LNCAP (cell line): ENCODE data around the gene TMEM51.

Source experiments
- TF ChIP-seq, protein P1 (sequence below): fragments of 450-650 bp; IDR thresholded peaks from 2 replicates; pipeline ENCODE4 v1.5.1; 2017; ENCODE audit warnings: mild to moderate bottlenecking

Gene TMEM51, protein sequence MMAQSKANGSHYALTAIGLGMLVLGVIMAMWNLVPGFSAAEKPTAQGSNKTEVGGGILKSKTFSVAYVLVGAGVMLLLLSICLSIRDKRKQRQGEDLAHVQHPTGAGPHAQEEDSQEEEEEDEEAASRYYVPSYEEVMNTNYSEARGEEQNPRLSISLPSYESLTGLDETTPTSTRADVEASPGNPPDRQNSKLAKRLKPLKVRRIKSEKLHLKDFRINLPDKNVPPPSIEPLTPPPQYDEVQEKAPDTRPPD

GRCh38 chr1:15153184-15153841 is at the start of gene TMEM51:
TSS of gene TMEM51 (plus strand) at chr1:15153747. CDS start at chr1:15215088, 61,341 bp downstream.
- TF ChIP-seq, protein P1, sequence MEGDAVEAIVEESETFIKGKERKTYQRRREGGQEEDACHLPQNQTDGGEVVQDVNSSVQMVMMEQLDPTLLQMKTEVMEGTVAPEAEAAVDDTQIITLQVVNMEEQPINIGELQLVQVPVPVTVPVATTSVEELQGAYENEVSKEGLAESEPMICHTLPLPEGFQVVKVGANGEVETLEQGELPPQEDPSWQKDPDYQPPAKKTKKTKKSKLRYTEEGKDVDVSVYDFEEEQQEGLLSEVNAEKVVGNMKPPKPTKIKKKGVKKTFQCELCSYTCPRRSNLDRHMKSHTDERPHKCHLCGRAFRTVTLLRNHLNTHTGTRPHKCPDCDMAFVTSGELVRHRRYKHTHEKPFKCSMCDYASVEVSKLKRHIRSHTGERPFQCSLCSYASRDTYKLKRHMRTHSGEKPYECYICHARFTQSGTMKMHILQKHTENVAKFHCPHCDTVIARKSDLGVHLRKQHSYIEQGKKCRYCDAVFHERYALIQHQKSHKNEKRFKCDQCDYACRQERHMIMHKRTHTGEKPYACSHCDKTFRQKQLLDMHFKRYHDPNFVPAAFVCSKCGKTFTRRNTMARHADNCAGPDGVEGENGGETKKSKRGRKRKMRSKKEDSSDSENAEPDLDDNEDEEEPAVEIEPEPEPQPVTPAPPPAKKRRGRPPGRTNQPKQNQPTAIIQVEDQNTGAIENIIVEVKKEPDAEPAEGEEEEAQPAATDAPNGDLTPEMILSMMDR = no peak

- TF ChIP-seq, protein P1 = no peak
These were observed 49.6 kb upstream of the TMEM51 start for GRCh38 chr1:15103906-15104305.

DNA sequence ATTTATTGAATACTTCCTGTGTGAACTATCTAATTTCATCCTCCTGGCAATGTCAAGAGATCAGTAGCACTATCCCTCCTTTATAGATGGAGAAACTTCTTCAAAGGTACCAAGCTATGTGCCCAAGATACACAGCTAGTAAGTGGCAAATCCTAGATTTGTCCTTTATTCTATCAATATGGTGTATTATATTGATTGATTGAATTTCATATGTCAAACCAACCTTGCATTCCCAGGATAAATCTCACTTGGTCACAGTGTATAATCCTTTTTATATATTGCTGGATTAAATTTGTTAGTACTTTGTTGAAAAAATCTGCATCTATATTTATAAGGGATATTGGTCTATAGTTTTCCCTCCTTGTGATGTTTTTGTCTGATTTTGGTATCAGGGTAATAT is 48.8 kb upstream of the TMEM51 start:
- TF ChIP-seq, protein P1 = no peak

GRCh38 chr1:15106608-15107007 is 46.9 kb upstream of the TMEM51 start:
- TF ChIP-seq, protein P1 = no peak

DNA sequence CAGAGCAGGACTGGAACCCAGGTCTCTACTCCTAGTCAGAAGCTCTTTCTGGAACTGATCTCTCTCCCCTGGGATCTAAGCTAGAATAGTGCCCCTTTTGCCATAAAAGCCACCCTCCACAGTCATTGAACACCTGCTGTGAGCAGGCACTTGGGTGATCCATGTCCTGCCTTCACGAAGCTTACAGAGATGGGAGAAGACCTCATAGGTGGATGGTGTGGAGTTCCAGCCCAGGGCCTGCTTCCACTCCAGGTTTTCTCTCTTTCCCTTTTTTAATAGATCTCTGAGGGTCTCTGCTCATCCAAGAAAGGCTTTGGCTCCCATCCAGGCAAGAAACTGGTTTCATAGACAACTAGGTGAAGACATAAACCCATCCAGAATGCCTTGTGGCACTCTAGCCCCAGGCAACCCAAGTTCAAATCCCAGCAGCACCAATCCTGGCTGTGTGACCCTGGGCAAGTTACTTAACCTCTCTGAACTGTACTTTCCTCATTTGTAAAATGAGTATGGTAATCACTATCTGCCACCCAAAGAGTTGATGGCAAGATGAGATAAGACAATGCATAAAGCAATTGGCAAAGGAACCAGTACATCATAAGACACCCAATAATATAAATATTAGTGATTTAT is 46.4 kb upstream of the TMEM51 start:
- TF ChIP-seq, protein P1 = no peak

DNA sequence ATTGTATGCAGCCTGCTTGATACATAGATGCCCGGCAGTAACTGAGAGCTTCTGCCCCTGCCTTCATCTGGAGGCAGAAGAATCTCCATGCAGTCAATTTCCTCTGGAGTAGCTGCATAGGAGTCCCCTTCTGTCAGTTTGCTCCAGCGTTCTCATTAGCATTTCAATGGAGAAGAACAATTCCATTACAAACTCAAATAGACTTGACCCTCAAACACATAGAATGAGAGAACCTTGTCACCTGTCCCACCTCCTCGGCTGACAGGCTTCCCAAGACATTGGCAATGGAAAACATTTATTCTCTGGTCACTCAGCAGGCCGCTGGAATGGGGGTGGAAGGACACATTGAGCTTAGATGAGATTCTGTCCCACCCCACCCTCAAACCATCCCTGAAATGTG is 45.6 kb upstream of the TMEM51 start:
- TF ChIP-seq, protein P1 = no peak

DNA sequence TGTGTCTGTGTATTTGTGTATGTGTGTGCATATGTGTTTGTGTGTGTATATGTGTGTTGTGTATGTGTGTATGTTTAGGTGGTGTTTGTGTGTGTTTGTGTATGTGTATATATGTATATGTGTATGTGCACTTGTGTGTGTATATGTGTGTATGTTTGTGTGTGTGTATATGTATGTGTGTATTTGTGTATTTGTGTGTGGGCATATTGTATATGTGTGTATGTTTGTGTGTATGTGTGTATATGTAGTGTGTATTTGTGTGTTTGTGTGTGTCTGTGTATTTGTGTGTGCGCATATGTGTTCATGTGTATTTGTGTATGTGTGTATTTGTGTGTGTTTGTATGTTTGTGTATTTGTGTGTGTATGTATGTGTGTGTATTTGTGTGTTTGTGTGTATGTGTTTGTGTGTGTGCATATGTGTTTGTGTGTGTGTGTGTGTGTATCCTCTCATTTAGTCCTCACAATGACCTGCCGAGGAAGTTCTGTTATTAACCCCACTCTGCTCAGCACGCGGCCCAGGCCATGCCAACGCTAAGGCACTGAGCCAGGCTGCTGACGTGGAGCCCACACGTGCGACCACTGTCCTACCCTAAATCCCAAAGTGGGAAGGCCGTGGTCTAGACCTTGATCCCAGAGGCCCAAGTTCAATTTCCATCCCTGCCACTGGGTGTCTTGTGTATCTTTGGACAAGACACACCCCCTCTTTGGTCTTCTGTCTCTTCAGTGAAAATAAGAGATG is 43.2 kb upstream of the TMEM51 start:
- TF ChIP-seq, protein P1 = no peak
